Astrocyte (in vitro differentiated cells and primary cell): Measurements from ENCODE around the gene RUFY1. TPM values are rescaled to one million over a fixed set of nuclear protein-coding genes. Genes with fewer than 3 reads are reported as not detected.
"Not testable (repeated sequence)": the region's sequence is repeated elsewhere in the genome, so short reads cannot be mapped to it uniquely, and the experiment has no call there.

Source experiments
- DNase-seq: peaks from one replicate; pipeline ENCODE4 v3.0.0-alpha.2; 2010; ENCODE audit warnings: low read depth
- FAIRE-seq: peaks from 2 replicates; lab custom pipeline; 2011; peaks lifted over from hg19 to GRCh38; lab: Jason Lieb, UNC
- H2AFZ ChIP-seq: 2 replicates; pipeline ENCODE4 v1.6.0; 2012; ENCODE audit warnings: low read depth, low read length, inconsistent platforms
- H3K27ac ChIP-seq: 2 replicates; pipeline ENCODE4 v1.5.1; 2011; ENCODE audit warnings: low read depth, low read length, inconsistent platforms
- H3K27me3 ChIP-seq: 2 replicates; pipeline ENCODE4 v1.6.0; 2011; ENCODE audit warnings: low read length, inconsistent platforms; ENCODE audit not compliant: insufficient read depth
- H3K36me3 ChIP-seq: 2 replicates; pipeline ENCODE4 v1.5.1; 2011; ENCODE audit warnings: low read length, inconsistent platforms; ENCODE audit not compliant: insufficient read depth
- H3K4me1 ChIP-seq: 2 replicates; pipeline ENCODE4 v1.5.1; 2011; ENCODE audit warnings: low read length, inconsistent platforms; ENCODE audit not compliant: insufficient read depth
- H3K4me2 ChIP-seq: 2 replicates; pipeline ENCODE4 v1.6.0; 2012; ENCODE audit warnings: low read length, inconsistent platforms
- H3K4me3 ChIP-seq: 2 replicates; pipeline ENCODE4 v1.5.1; 2011; ENCODE audit warnings: low read depth, mild to moderate bottlenecking, low read length, inconsistent platforms; ENCODE audit not compliant: insufficient read depth
- H3K79me2 ChIP-seq: 2 replicates; pipeline ENCODE4 v1.6.0; 2012; ENCODE audit warnings: mild to moderate bottlenecking, low read length, inconsistent platforms; ENCODE audit not compliant: insufficient read depth
- H3K9ac ChIP-seq: 2 replicates; pipeline ENCODE4 v1.6.0; 2012; ENCODE audit warnings: mild to moderate bottlenecking, low read length, inconsistent platforms
- H3K9me3 ChIP-seq: 2 replicates; pipeline ENCODE4 v1.5.1; 2012; ENCODE audit warnings: low read depth, mild to moderate bottlenecking, low read length, inconsistent platforms; ENCODE audit not compliant: insufficient read depth
- H4K20me1 ChIP-seq: 2 replicates; pipeline ENCODE4 v1.6.0; 2012; ENCODE audit warnings: low read length, inconsistent platforms; ENCODE audit not compliant: insufficient read depth
- H3K27ac Mint-ChIP-seq: one replicate; pipeline ENCODE4 v1.8.0; 2021; ENCODE audit warnings: mild to moderate bottlenecking, mixed read lengths; ENCODE audit not compliant: unreplicated experiment
- H3K27me3 Mint-ChIP-seq: one replicate; pipeline ENCODE4 v1.8.0; 2021; ENCODE audit warnings: low read depth, mixed read lengths; ENCODE audit not compliant: unreplicated experiment
- H3K36me3 Mint-ChIP-seq: one replicate; pipeline ENCODE4 v1.8.0; 2021; ENCODE audit warnings: low read depth, mixed read lengths; ENCODE audit not compliant: unreplicated experiment
- H3K4me1 Mint-ChIP-seq: one replicate; pipeline ENCODE4 v1.8.0; 2021; ENCODE audit warnings: low read depth, mixed read lengths; ENCODE audit not compliant: unreplicated experiment
- H3K4me3 Mint-ChIP-seq: one replicate; pipeline ENCODE4 v1.8.0; 2021; ENCODE audit warnings: mild to moderate bottlenecking, moderate library complexity, mixed read lengths; ENCODE audit not compliant: unreplicated experiment
- H3K9me3 Mint-ChIP-seq: one replicate; pipeline ENCODE4 v1.8.0; 2021; ENCODE audit warnings: mild to moderate bottlenecking, mixed read lengths; ENCODE audit not compliant: unreplicated experiment
- EZH2 ChIP-seq: IDR thresholded peaks from 2 replicates; pipeline ENCODE4 v1.6.1; 2012; ENCODE audit warnings: mild to moderate bottlenecking, low read length, inconsistent platforms; ENCODE audit not compliant: insufficient read depth
- total RNA-seq: library from RNA; stranded (reverse); gene quantifications from 2 replicates; pipeline ENCODE4 v1.2.1, GENCODE V29; 2021
- TF ChIP-seq, protein P1 (sequence below): IDR thresholded peaks from 2 replicates; pipeline ENCODE4 v1.5.1; 2011; ENCODE audit warnings: low read depth, mild to moderate bottlenecking, inconsistent platforms, low read length, moderate library complexity; ENCODE audit not compliant: insufficient read depth

RUFY1 gene
- total RNA-seq, 1 donor from 2014 or later: 34.1 TPM

DNA sequence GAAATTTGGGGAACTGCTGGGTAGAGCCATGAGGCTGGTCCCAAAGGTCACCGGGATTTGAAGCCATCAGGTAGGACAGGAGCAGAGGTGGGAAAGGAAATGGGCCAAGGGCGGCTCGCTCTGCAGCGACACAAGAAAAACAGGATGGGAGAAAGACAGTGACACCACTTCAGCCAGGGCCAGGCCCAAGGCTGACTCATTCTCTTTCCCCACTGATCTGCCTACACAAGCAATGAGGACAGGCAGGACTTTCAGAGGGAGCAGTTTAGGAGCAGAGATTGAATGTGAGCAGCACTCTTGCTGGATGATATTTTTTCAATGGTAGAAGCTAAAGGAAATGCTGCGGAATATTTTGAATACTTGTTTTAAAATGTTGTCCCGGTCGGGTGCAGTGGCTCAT is 3.5 kb downstream of the RUFY1 start:
- no peaks in the 10 kb centered on the region for H3K36me3 Mint-ChIP-seq
- Histone ChIP-seq H2AFZ (no peak overlapping the region), H3K9ac (peak overlapping the region; percentile 47), H3K4me3 (peak overlapping the region; percentile 30), H3K4me1 (peaks cover 19% of the 10 kb centered on the region), H4K20me1 (peaks cover 9% of the 10 kb centered on the region), H3K36me3 (no peaks in the 10 kb centered on the region), H3K79me2 (peaks cover 75% of the 10 kb centered on the region), H3K4me2 (peak overlapping the region; percentile 42), H3K27me3 (no peaks in the 10 kb centered on the region), H3K9me3 (no peaks in the 10 kb centered on the region), H3K27ac (peak overlapping the region; percentile 22)
- FAIRE-seq (no peak), DNase-seq (peak; percentile 64)
- no peaks in the 10 kb centered on the region for H3K27me3 Mint-ChIP-seq
- TF ChIP-seq, protein P1, sequence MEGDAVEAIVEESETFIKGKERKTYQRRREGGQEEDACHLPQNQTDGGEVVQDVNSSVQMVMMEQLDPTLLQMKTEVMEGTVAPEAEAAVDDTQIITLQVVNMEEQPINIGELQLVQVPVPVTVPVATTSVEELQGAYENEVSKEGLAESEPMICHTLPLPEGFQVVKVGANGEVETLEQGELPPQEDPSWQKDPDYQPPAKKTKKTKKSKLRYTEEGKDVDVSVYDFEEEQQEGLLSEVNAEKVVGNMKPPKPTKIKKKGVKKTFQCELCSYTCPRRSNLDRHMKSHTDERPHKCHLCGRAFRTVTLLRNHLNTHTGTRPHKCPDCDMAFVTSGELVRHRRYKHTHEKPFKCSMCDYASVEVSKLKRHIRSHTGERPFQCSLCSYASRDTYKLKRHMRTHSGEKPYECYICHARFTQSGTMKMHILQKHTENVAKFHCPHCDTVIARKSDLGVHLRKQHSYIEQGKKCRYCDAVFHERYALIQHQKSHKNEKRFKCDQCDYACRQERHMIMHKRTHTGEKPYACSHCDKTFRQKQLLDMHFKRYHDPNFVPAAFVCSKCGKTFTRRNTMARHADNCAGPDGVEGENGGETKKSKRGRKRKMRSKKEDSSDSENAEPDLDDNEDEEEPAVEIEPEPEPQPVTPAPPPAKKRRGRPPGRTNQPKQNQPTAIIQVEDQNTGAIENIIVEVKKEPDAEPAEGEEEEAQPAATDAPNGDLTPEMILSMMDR: no peak
- no peak for TF ChIP-seq EZH2
- peak overlapping the region; percentile 73 for H3K27ac Mint-ChIP-seq
- no peak overlapping the region for H3K4me3 Mint-ChIP-seq
- no peaks in the 10 kb centered on the region for H3K9me3 Mint-ChIP-seq
- H3K4me1 Mint-ChIP-seq: peaks cover 18% of the 10 kb centered on the region

GRCh38 chr5:179554981-179555380 is 4.6 kb downstream of the RUFY1 start:
- Histone ChIP-seq H3K4me2 (no peak overlapping the region), H3K27ac (no peak overlapping the region), H3K36me3 (no peaks in the 10 kb centered on the region), H2AFZ (no peak overlapping the region), H4K20me1 (peaks cover 9% of the 10 kb centered on the region), H3K4me1 (peaks cover 20% of the 10 kb centered on the region), H3K27me3 (no peaks in the 10 kb centered on the region), H3K79me2 (peaks cover 80% of the 10 kb centered on the region), H3K9ac (no peak overlapping the region), H3K9me3 (no peaks in the 10 kb centered on the region), H3K4me3 (no peak overlapping the region)
- FAIRE-seq (no peak), DNase-seq (no peak)
- no peak for TF ChIP-seq EZH2
- TF ChIP-seq, protein P1: no peak
- Mint-ChIP-seq H3K4me1 (peaks cover 22% of the 10 kb centered on the region), H3K9me3 (no peaks in the 10 kb centered on the region), H3K27ac (peak overlapping the region; percentile 62), H3K4me3 (peak overlapping the region; percentile 27), H3K27me3 (no peaks in the 10 kb centered on the region), H3K36me3 (no peaks in the 10 kb centered on the region)

- H3K27ac Mint-ChIP-seq, H3K9ac ChIP-seq, H3K36me3 Mint-ChIP-seq, FAIRE-seq, H4K20me1 ChIP-seq, H2AFZ ChIP-seq, H3K9me3 Mint-ChIP-seq, DNase-seq, H3K27ac ChIP-seq, H3K27me3 ChIP-seq, H3K27me3 Mint-ChIP-seq, H3K9me3 ChIP-seq: not testable (repeated sequence)
- peaks cover 69% of the 10 kb centered on the region for H3K79me2 ChIP-seq
- peaks cover 17% of the 10 kb centered on the region for H3K4me1 Mint-ChIP-seq
- peak overlapping the region; percentile 79 for H3K4me3 ChIP-seq
- H3K4me1 ChIP-seq: peaks cover 16% of the 10 kb centered on the region
- peak overlapping the region; percentile 95 for H3K4me2 ChIP-seq
- peak overlapping the region; percentile 93 for H3K4me3 Mint-ChIP-seq
- H3K36me3 ChIP-seq: peaks cover 10% of the 10 kb centered on the region
These were observed 8.0 kb downstream of the RUFY1 start for GRCh38 chr5:179558261-179558799.
